ENCODE results near the gene CACNA2D3.
A peak's percentile ranks its signal among the peaks of the same experiment; 100 is the strongest.

CACNA2D3 gene

GRCh38 chr3:54223063-54223462 lies 100.7 kb downstream of the CACNA2D3 start:
- DNase-seq = no peak

GRCh38 chr3:54225841-54226528 lies 103.6 kb downstream of the CACNA2D3 start:
- DNase-seq = no peak

DNA sequence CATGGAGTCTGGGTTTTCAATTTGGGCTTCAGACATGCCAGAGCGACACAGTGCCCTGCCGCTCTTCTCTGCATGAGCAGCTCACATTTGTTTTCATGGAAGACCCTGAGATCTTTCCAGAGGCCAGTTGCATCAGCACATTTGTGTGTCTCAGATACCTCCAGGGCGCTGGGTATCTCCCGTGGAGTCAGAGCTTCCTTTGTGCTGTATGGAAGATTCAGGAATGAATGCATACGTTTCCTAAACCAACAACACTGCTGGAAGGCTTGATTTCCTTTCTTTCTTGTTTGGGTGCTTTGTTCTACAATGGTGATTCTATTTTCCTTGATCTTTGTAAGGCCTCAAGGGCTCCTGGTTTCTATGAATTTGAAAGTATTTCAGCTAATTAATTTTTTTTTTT lies 106.5 kb downstream of the CACNA2D3 start:
- DNase-seq = no peak

DNA sequence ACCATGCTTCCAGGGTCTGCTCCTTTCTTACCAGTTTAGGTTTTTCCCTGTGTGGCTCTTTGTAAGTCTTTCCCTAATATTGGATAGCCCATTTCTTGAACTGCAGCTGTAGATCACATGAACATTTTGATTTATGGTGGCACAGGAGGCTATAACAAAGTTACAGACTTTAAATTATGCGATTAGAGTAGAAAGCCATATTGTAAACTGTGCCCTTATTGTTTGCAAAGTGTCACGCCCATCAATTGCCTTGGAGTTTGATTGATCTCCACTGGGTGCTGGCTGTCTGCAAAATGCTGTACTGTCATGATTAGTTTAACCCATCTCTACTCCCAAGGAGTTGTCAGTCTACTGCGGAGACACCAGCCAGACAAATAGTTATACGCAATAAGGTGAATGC lies 110.3 kb downstream of the CACNA2D3 start:
- no peak for DNase-seq

DNA sequence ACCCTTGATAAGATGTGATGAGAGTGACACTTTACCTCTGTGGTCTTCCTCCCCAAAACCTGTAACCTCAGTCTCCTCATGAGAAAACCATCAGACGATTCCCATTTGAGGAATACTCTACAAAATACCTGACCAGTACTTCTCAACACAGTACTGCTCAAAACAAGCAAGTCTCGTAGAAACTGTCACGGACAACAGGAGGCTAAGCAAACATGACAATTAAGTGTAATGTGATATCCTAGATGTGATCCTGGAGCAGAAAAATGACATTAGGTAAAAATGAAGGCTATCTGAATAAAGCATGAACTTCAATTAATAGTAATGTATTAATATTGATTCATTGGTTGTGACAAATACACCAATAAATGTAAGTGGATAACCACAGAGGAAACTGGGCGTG lies 113.6 kb downstream of the CACNA2D3 start:
- no peak for DNase-seq

DNA sequence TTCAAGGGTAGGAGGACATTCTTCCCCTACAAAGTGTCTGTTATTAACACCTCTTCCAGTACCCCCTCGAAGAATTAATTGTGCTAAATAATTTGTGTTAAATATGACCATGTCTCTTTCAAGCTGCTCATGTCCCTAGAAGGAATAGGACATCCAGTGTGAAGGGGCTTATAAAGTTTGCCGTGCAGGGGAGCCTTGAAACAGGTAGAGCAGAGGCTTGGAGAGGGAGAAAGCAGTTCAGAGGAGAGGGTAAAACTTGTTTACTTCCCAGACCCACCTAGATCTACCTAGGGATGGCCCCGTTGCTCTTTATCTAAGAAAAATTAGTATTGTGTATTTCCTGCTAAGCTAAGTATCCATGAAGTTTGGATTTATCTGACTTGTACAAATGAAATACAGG lies 114.8 kb downstream of the CACNA2D3 start:
- DNase-seq = no peak

- no peak for DNase-seq
Measured at GRCh38 chr3:54237788-54238502, 115.6 kb downstream of the CACNA2D3 start.

DNA sequence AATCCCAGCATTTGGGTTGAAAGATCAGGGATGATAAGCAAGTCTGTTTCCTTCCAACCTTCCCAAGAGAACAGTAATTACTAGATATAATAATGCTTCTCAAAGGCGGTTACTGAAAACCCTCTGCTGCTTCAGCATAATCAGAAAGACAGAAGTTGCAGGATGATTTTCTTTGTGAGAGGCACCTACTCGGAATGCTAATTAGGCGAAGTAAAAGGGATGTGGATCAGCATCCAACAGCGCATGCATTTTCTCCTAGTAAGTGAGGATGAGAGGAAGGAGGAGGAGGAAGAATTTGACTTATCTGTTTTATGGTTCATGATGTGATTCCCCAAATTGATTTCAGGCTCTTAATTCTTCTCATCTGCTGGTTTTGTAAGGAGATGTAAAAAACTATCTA lies 118.0 kb downstream of the CACNA2D3 start:
- DNase-seq = no peak

DNA sequence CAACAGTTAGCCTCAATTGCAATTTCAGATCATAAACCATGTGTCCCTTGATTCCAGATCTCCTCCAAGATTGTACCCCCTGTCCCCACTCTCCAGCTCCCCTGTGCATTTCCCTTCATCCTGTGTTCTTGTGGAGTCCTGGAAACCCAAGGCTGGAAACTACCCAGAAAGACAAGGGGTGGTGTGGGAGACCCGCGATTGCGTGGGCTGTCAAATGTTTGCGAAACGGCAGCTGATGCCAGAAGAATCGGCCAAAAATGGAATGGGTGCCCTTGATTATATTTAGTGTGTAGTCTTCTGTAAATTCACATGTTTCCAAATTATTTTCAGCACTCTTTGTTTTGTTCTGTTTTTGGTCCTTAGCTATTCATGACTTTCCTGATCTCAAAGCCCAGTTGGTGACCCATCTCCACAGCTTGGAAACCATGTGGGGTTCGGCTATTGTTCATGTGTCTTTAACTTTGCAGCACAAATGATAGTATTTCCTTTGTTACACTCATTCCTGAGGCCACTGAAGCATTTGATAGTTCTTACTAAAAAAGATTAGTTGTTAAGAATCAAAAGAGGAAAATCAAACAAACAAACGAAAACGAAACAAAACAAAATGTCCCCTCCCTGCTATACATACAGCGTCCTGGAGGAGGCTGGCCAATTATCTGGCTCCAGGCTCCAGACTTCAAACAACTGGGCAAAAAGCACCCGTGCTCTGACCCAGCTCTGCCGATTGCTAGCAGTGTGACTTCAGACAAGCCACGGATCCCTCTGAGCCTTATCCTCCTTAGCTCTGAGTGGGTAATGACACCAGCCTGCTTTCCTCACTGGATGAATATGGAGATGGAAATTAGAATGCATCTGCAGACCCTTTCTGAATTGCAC lies 120.9 kb downstream of the CACNA2D3 start:
- peak; percentile 62 for DNase-seq

DNA sequence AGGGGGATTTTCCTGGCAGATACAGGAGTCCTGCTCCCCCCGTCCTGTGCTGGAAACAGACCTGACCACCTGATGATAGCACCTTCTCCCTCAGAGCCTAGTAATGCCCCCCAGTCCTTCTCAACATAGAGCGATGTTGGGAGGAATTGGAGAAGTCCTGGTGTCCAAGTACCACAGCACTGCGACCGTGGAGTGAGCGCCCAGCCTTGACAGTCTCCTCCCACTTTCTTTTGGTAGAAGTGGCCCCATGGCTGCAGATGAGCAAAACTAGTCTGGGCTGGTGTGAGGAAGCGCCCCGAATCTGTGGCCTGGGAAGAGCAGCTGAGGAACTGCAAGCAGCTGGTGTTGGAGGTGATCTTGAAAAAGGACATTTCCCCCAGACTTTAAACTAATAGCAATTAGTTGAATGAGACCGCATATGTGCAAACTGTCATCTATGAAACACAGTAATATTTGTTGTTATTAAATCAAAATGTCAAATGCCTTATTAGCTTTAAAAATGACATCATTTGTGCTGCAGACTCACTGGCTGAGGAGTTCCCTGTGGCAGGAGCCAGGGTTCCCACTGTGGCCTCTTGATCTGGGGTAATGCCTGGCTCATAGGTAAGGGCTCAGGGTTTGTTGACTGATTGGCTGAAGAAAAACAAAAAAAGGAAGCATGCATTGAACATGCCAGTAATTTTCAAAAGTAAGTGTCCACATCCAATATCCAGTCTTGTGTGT lies 121.8 kb downstream of the CACNA2D3 start:
- DNase-seq = no peak

DNA sequence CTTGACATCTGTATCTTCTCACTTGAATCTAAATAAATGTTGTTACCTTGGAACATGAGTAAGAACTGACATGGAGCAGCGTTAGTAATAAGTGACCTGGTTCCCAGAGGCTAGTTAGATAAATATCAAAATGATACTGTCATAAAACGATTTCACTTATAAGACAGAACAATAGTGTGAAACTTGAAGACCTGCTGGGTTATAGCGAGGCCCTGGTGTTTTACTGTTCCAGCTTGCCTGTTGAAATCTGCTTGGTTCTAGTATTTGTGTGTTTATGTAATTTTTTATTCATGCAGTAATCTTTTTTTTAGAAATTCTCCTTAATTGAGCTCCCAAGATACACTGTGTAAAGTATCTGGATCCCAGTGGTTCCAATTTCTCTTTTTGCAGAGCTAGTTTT lies 129.4 kb downstream of the CACNA2D3 start:
- DNase-seq = no peak

GRCh38 chr3:54257125-54257720 lies 134.9 kb downstream of the CACNA2D3 start:
- DNase-seq = no peak

GRCh38 chr3:54259636-54260035 lies 137.3 kb downstream of the CACNA2D3 start:
- no peak for DNase-seq

GRCh38 chr3:54261141-54261540 lies 138.8 kb downstream of the CACNA2D3 start:
- DNase-seq = no peak

DNA sequence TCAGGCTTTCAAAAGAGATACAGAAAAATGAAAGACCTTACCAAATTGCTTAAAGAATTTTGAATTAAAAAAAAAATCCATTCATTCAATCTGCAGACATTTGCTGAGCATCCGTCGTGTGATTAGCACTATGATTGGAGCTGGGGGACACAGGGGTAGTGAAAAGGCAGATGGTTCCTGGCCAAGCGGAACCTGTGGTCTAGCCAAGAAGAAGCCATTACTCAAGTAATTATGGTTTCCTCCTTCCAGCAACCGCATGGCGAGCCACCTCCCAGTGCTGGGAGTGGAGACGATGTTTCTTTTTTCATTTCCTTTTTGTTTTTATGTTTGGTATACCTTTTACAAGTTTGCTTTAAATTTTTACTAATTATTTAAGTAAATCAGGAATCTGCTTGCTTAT lies 140.2 kb downstream of the CACNA2D3 start:
- DNase-seq = no peak

DNA sequence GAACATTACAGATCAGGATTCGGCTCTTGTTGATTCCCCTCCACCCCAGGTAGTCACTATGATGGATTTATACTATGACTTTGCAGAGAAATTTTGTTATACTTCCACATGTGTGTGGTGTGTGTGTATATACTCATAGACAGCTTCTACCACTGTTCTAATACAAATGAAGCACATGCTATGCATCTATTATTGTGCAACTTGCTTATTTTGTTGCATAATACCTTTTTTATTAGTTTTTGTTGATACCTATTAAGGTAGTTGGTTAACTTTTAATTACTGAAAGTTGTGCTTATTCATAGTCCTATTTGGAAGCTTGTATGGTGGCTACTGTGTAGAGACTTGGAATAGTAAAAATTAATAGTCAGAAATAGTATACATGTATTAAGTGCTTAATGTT lies 140.6 kb downstream of the CACNA2D3 start:
- no peak for DNase-seq

GRCh38 chr3:54264050-54264449 lies 141.7 kb downstream of the CACNA2D3 start:
- no peak for DNase-seq

GRCh38 chr3:54270816-54271526 lies 148.6 kb downstream of the CACNA2D3 start:
- DNase-seq = no peak

DNA sequence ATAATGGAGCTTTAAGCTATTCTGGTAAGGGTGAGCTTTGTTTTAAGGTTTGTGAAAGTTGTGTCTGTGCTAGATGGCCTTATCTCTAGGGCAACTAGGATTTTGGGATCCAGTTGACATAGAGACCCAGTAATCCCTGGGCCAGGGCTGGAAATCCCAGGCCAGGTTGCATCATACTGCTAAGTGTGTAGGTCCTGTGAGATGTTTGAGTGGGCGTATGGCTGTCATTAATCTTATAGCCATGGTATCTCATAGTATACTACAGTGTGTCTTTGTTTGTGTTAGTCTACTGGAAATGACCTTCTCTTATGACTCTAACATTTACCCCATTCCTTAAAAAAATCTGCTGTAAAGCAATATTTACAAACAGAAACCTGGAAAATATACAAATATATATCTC lies 151.4 kb downstream of the CACNA2D3 start:
- no peak for DNase-seq

DNA sequence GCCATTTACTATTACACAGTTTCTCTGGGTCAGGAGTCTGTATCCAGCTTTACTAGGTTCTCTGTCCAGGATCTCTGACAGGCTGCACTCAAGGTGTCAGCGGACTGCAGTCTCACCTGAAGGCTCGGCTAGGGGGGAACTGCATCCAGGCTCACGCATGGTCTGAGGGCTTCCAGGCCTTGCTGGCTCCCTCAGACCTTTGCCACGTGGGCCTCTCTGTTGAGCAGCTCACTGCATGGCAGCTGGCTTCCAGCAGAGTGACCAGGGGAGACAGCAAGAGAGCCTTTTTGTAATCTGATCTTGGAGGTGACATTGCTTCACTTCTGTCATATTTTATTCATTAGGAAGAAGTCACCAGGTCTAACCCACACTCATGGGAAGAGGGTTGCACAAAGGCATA lies 152.3 kb downstream of the CACNA2D3 start:
- no peak for DNase-seq

DNA sequence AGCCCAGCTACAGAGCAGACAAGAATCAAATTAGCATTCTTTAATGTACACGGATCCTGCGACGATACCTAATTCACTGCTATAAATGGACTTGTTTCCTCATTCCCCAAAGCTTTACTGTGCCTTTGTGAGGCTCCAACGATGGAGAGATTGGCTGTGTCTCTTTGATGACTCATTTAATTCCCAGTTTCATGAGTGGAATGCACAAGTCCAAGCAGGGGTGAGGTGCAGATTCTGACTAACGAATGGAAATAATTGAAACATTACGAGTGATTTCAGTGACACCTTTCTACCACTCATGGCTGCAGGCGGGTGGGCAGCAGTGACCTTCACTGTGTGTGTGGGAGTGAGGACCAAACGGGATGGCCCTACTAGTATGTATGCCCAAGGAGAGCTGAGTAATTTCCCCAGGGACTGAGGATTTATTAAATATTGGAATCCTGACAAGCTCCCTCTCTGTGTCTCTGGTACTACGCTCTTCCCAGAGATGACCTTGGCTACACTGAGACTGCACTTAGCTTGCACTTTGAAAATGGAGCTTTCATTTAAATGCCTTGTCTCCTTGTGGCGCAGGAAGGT lies 156.7 kb downstream of the CACNA2D3 start:
- DNase-seq = no peak

DNA sequence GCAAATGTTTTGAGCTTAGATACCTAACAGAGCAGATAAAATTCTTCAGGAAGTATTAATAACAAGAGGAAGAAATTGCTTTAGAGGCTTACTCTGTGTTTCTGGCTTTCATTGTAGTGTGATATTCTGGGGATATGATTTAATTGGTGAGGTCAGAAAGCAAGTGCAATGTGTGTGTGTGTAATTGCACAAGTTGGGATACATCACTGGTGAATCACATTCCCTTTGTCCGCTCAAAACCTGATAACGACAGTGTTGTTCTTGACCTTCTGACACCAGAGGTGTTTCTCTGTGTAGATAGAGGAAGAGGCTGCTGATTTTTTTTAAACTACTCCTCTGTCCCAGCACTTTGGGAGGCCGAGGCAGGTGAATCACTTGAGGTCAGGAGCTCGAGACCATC lies 161.1 kb downstream of the CACNA2D3 start:
- DNase-seq = no peak

Data from NCI-H2107 (cell line).